HepG2 (cell line): ENCODE results near the gene RAB3D. TPM values are rescaled to one million over a fixed set of nuclear protein-coding genes. Genes with fewer than 3 reads are reported as not detected.
A peak's percentile ranks its signal among the peaks of the same experiment; 100 is the strongest.

Experiments used
- GTF3A ChIP-seq: sonication (generic); formaldehyde crosslinking; conservative IDR thresholded peaks from 2 replicates; pipeline ENCODE4 v1.4.0; 2020; ENCODE audit warnings: mild to moderate bottlenecking, missing genetic modification reagents
- HOXA7 ChIP-seq: sonication (generic); formaldehyde crosslinking; IDR thresholded peaks from 2 replicates; pipeline ENCODE4 v1.8.1; 2022; ENCODE audit warnings: mild to moderate bottlenecking, missing genetic modification reagents, moderate library complexity
- JUN ChIP-seq: sonication (generic); formaldehyde crosslinking; IDR thresholded peaks from 2 replicates; pipeline ENCODE4 v1.4.0; 2020; ENCODE audit warnings: mild to moderate bottlenecking, missing genetic modification reagents
- MAZ ChIP-seq, 2 experiments: sonication (generic) in 1 of 2; formaldehyde crosslinking in 1 of 2; IDR thresholded peaks; 2 replicates each; pipeline versions ENCODE4 v1.5.0 to v1.6.1; 2012 to 2020; ENCODE audit warnings: low read depth in 2 of 2, mild to moderate bottlenecking in 2 of 2, borderline replicate concordance in 1 of 2, improper control_type of control experiment in 1 of 2, low read length in 1 of 2, missing genetic modification reagents in 1 of 2, moderate library complexity in 1 of 2
- NCOA1 ChIP-seq: sonication (generic); formaldehyde crosslinking; IDR thresholded peaks from 2 replicates; pipeline ENCODE4 v1.9.0; 2021; ENCODE audit warnings: missing genetic modification reagents
- ONECUT2 ChIP-seq: sonication (generic); formaldehyde crosslinking; IDR thresholded peaks from 2 replicates; pipeline ENCODE4 v1.4.0; 2020; ENCODE audit warnings: missing genetic modification reagents
- PBX3 ChIP-seq: sonication (generic); formaldehyde crosslinking; IDR thresholded peaks from 2 replicates; pipeline ENCODE4 v1.8.1; 2023; ENCODE audit warnings: missing genetic modification reagents, inconsistent platforms, borderline replicate concordance
- SMARCC2 ChIP-seq: fragments of 450-650 bp; IDR thresholded peaks from 2 replicates; pipeline ENCODE4 v1.6.1; 2017; ENCODE audit warnings: antibody characterized with exemption, mild to moderate bottlenecking
- SRF ChIP-seq: IDR thresholded peaks from 2 replicates; pipeline ENCODE4 v1.6.1; 2011; ENCODE audit warnings: mild to moderate bottlenecking, low read depth, low read length, moderate library complexity
- YEATS2 ChIP-seq: sonication (generic); formaldehyde crosslinking; IDR thresholded peaks from 2 replicates; pipeline ENCODE4 v1.4.0; 2020; ENCODE audit warnings: missing genetic modification reagents, borderline replicate concordance
- ZNF121 ChIP-seq: sonication (generic); formaldehyde crosslinking; IDR thresholded peaks from 2 replicates; pipeline ENCODE4 v1.5.0; 2020; ENCODE audit warnings: mild to moderate bottlenecking, missing genetic modification reagents
- ZNF446 ChIP-seq: sonication (generic); formaldehyde crosslinking; IDR thresholded peaks from 2 replicates; pipeline ENCODE4 v1.5.0; 2020; ENCODE audit warnings: mild to moderate bottlenecking, missing genetic modification reagents
- ZNF569 ChIP-seq: sonication (generic); formaldehyde crosslinking; IDR thresholded peaks from 2 replicates; pipeline ENCODE4 v1.5.0; 2020; ENCODE audit warnings: mild to moderate bottlenecking, missing genetic modification reagents, moderate library complexity, borderline replicate concordance
- ZNF646 ChIP-seq: sonication (generic); formaldehyde crosslinking; IDR thresholded peaks from 2 replicates; pipeline ENCODE4 v1.9.0; 2021; ENCODE audit warnings: mild to moderate bottlenecking, missing genetic modification reagents
- ZNF816 ChIP-seq: sonication (generic); formaldehyde crosslinking; IDR thresholded peaks from 2 replicates; pipeline ENCODE4 v1.8.0; 2022; ENCODE audit warnings: missing genetic modification reagents, mild to moderate bottlenecking, borderline replicate concordance
- polyA plus RNA-seq, 8 experiments: library from polyadenylated mRNA; depleted of rRNA in 3 of 8; stranded (reverse) in 7 of 8; unstranded in 1 of 8; fragments of >200 nt; fragmentation: Illumina TruSeq in 4 of 8; extraction: Trizol in 4 of 8; gene quantifications; 2 replicates each; pipeline versions ENCODE4 v1.2.1 to v1.2.3, GENCODE V29; 2011 to 2016; ENCODE audit warnings: low read depth in 4 of 8, missing spikeins in 1 of 8, mixed read lengths in 1 of 8; ENCODE audit not compliant: insufficient read depth in 1 of 8
- total RNA-seq, 5 experiments: library from RNA; depleted of rRNA; stranded (reverse); fragments of >200 nt; fragmentation: Illumina TruSeq; extraction: Trizol; gene quantifications; 2 replicates each; pipeline ENCODE4 v1.2.3, GENCODE V29; 2016; ENCODE audit warnings: low read depth in 1 of 5
- TF ChIP-seq, protein P1 (sequence below): sonication (generic); formaldehyde crosslinking; IDR thresholded peaks from 2 replicates; pipeline ENCODE4 v1.8.1; 2022; ENCODE audit warnings: low read depth, mild to moderate bottlenecking, missing genetic modification reagents
- TF ChIP-seq, protein P2 (sequence below): sonication (generic); formaldehyde crosslinking; IDR thresholded peaks from 2 replicates; pipeline ENCODE4 v1.4.0; 2020; ENCODE audit warnings: missing genetic modification reagents; ENCODE audit errors: not compliant biosample characterization

Gene RAB3D
- total and polyA plus RNA-seq, 2 of the 13 experiments (the other 11 are each of a cell fraction or from before 2014, with no cell fraction given): 2.0 to 16.1 TPM

- TF ChIP-seq ZNF646 (CRISPR knock-in tag): no peak
- no peak for TF ChIP-seq YEATS2 (CRISPR knock-in tag)
- TF ChIP-seq ZNF816 (CRISPR knock-in tag): no peak
- TF ChIP-seq, protein P1, sequence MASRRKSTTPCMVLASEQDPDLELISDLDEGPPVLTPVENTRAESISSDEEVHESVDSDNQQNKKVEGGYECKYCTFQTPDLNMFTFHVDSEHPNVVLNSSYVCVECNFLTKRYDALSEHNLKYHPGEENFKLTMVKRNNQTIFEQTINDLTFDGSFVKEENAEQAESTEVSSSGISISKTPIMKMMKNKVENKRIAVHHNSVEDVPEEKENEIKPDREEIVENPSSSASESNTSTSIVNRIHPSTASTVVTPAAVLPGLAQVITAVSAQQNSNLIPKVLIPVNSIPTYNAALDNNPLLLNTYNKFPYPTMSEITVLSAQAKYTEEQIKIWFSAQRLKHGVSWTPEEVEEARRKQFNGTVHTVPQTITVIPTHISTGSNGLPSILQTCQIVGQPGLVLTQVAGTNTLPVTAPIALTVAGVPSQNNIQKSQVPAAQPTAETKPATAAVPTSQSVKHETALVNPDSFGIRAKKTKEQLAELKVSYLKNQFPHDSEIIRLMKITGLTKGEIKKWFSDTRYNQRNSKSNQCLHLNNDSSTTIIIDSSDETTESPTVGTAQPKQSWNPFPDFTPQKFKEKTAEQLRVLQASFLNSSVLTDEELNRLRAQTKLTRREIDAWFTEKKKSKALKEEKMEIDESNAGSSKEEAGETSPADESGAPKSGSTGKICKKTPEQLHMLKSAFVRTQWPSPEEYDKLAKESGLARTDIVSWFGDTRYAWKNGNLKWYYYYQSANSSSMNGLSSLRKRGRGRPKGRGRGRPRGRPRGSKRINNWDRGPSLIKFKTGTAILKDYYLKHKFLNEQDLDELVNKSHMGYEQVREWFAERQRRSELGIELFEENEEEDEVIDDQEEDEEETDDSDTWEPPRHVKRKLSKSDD (CRISPR knock-in tag): no peak
- no peak for TF ChIP-seq HOXA7 (CRISPR knock-in tag)
- no peak for TF ChIP-seq SRF
- peak; percentile 57 for TF ChIP-seq MAZ (IDR thresholded peaks at IDR 0.05; ENCODE audit: borderline replicate concordance, low read depth, low read length)
- no peak for TF ChIP-seq MAZ (CRISPR knock-in tag; IDR thresholded peaks at IDR 0.05; ENCODE audit: low read depth)
- TF ChIP-seq, protein P2, sequence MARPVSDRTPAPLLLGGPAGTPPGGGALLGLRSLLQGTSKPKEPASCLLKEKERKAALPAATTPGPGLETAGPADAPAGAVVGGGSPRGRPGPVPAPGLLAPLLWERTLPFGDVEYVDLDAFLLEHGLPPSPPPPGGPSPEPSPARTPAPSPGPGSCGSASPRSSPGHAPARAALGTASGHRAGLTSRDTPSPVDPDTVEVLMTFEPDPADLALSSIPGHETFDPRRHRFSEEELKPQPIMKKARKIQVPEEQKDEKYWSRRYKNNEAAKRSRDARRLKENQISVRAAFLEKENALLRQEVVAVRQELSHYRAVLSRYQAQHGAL (CRISPR knock-in tag): no peak
- TF ChIP-seq ZNF446 (CRISPR knock-in tag): no peak
- no peak for TF ChIP-seq GTF3A (CRISPR knock-in tag)
- TF ChIP-seq ZNF121 (CRISPR knock-in tag): peak; percentile 72
- TF ChIP-seq SMARCC2: no peak
- TF ChIP-seq NCOA1 (CRISPR knock-in tag): no peak
- TF ChIP-seq JUN (CRISPR knock-in tag): no peak
- TF ChIP-seq ONECUT2: no peak
- TF ChIP-seq ZNF569: no peak
- TF ChIP-seq PBX3 (CRISPR knock-in tag): no peak
Observed at GRCh38 chr19:11339254-11340098, at the start of gene RAB3D (continued).
